ENCODE measurements around the gene CEP112. TPM values are rescaled to one million over a fixed set of nuclear protein-coding genes. Genes with fewer than 3 reads are reported as not detected.

Gene CEP112
- total RNA-seq, 1 donor from 2014 or later = 13.9 TPM

DNA sequence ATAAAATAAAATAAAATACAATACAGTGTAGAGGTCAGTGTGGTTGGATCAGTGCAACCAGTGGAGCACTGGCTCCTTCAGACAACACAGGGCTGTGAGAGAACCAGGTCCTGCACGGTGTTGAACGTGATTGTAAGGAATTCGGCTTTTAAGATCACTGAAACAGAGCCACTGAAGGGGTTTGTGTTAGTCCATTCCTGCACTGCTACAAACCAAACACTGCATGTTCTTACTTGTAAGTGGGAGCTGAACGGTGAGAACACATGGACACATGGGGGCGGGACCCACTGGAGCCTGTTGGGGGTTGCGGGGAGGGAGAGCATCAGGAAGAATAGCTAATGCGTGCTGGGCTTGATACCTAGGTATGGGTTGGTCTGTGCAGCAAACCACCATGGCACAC is 437.3 kb downstream of the CEP112 start:
- H3K9ac ChIP-seq (ENCODE audit: low read length) = no peak overlapping the region
- H3K27me3 Mint-ChIP-seq (ENCODE audit: low read depth, unreplicated experiment) = no peaks in the 10 kb centered on the region

DNA sequence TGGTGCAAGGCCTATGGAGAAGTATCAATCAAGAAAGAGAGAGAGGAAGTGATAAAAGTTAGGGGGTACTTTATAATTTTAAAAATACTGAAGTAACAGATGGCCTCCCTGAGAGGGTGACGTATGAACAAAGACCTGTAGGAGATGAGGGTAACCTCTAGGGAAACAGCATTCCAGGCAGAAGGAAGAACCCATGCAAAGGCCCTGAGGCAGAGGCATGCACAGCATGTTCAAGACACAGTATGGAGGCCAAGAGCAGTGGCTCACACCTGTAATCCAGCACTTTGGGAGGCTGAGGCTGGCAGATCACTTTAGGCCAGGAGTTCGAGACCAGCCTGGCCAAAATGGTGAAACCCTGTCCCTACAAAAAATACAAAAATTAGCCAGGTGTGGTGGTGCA is 437.9 kb downstream of the CEP112 start:
- TF ChIP-seq, protein P1, sequence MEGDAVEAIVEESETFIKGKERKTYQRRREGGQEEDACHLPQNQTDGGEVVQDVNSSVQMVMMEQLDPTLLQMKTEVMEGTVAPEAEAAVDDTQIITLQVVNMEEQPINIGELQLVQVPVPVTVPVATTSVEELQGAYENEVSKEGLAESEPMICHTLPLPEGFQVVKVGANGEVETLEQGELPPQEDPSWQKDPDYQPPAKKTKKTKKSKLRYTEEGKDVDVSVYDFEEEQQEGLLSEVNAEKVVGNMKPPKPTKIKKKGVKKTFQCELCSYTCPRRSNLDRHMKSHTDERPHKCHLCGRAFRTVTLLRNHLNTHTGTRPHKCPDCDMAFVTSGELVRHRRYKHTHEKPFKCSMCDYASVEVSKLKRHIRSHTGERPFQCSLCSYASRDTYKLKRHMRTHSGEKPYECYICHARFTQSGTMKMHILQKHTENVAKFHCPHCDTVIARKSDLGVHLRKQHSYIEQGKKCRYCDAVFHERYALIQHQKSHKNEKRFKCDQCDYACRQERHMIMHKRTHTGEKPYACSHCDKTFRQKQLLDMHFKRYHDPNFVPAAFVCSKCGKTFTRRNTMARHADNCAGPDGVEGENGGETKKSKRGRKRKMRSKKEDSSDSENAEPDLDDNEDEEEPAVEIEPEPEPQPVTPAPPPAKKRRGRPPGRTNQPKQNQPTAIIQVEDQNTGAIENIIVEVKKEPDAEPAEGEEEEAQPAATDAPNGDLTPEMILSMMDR (IDR thresholded peaks at IDR 0.05; ENCODE audit: insufficient read depth, low read depth, low read length) = no peak
- no peak for TF ChIP-seq EZH2 (IDR thresholded peaks at IDR 0.05; ENCODE audit: insufficient read depth, low read length)
- H3K4me3 Mint-ChIP-seq (ENCODE audit: unreplicated experiment) = no peak overlapping the region
- H3K4me1 ChIP-seq (ENCODE audit: insufficient read depth, low read length) = peaks cover 14% of the 10 kb centered on the region
- no peak overlapping the region for H3K9ac ChIP-seq (ENCODE audit: low read length)
- DNase-seq (ENCODE audit: low read depth) (no peak), FAIRE-seq (no peak)
- H3K9me3 ChIP-seq (ENCODE audit: insufficient read depth, low read depth, low read length) = no peaks in the 10 kb centered on the region
- no peaks in the 10 kb centered on the region for H3K79me2 ChIP-seq (ENCODE audit: insufficient read depth, low read length)
- H3K27ac ChIP-seq (ENCODE audit: low read depth, low read length) = no peak overlapping the region
- H3K9me3 Mint-ChIP-seq (ENCODE audit: unreplicated experiment) = no peaks in the 10 kb centered on the region
- no peaks in the 10 kb centered on the region for H3K36me3 Mint-ChIP-seq (ENCODE audit: low read depth, unreplicated experiment)
- H2AFZ ChIP-seq (ENCODE audit: low read depth, low read length) = no peak overlapping the region
- H3K27ac Mint-ChIP-seq (ENCODE audit: unreplicated experiment) = no peak overlapping the region
- H3K27me3 Mint-ChIP-seq (ENCODE audit: low read depth, unreplicated experiment) = no peaks in the 10 kb centered on the region
- H3K4me2 ChIP-seq (ENCODE audit: low read length) = no peak overlapping the region
- no peaks in the 10 kb centered on the region for H4K20me1 ChIP-seq (ENCODE audit: insufficient read depth, low read length)
- H3K4me3 ChIP-seq (ENCODE audit: insufficient read depth, low read depth, low read length) = no peak overlapping the region
- H3K27me3 ChIP-seq (ENCODE audit: insufficient read depth, low read length) = no peaks in the 10 kb centered on the region
- H3K36me3 ChIP-seq (ENCODE audit: insufficient read depth, low read length) = no peaks in the 10 kb centered on the region
- peaks cover 14% of the 10 kb centered on the region for H3K4me1 Mint-ChIP-seq (ENCODE audit: low read depth, unreplicated experiment)

More for the DNA sequence above, 437.3 kb downstream of the CEP112 start:
- DNase-seq (ENCODE audit: low read depth) (no peak), FAIRE-seq (no peak)
- H3K4me3 ChIP-seq (ENCODE audit: insufficient read depth, low read depth, low read length) = no peak overlapping the region
- peaks cover 14% of the 10 kb centered on the region for H3K4me1 Mint-ChIP-seq (ENCODE audit: low read depth, unreplicated experiment)
- H4K20me1 ChIP-seq (ENCODE audit: insufficient read depth, low read length) = no peaks in the 10 kb centered on the region
- H3K9me3 ChIP-seq (ENCODE audit: insufficient read depth, low read depth, low read length) = no peaks in the 10 kb centered on the region
- H3K9me3 Mint-ChIP-seq (ENCODE audit: unreplicated experiment) = no peaks in the 10 kb centered on the region
- no peak overlapping the region for H3K27ac Mint-ChIP-seq (ENCODE audit: unreplicated experiment)
- no peak overlapping the region for H3K4me2 ChIP-seq (ENCODE audit: low read length)
- H3K4me1 ChIP-seq (ENCODE audit: insufficient read depth, low read length) = peaks cover 14% of the 10 kb centered on the region
- no peak overlapping the region for H2AFZ ChIP-seq (ENCODE audit: low read depth, low read length)
- TF ChIP-seq, protein P1 (IDR thresholded peaks at IDR 0.05; ENCODE audit: insufficient read depth, low read depth, low read length) = no peak
- no peak for TF ChIP-seq EZH2 (IDR thresholded peaks at IDR 0.05; ENCODE audit: insufficient read depth, low read length)
- H3K79me2 ChIP-seq (ENCODE audit: insufficient read depth, low read length) = no peaks in the 10 kb centered on the region
- H3K36me3 ChIP-seq (ENCODE audit: insufficient read depth, low read length) = no peaks in the 10 kb centered on the region
- no peak overlapping the region for H3K27ac ChIP-seq (ENCODE audit: low read depth, low read length)
- no peak overlapping the region for H3K4me3 Mint-ChIP-seq (ENCODE audit: unreplicated experiment)
- no peaks in the 10 kb centered on the region for H3K36me3 Mint-ChIP-seq (ENCODE audit: low read depth, unreplicated experiment)
- H3K27me3 ChIP-seq (ENCODE audit: insufficient read depth, low read length) = no peaks in the 10 kb centered on the region

DNA sequence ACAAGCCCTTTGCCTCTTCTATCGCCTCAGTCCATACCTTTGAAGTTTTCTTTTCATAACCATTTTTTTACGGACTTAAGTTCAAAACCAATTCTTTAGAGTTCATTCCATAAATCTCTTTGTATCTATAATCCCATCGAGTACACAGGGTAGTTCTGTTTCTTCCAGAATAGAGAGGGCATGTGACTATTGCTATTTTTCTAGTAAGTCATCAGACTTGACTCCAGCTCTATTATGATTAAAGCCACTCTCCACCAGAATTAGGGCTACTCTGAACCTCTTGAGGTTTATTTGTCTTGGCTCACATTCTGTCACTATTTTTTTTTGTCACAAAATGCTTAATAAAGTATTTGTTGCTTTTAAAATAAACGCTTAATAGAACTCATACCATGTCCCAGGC is 438.6 kb downstream of the CEP112 start:
- H3K4me1 ChIP-seq (ENCODE audit: insufficient read depth, low read length) = peaks cover 14% of the 10 kb centered on the region
- no peaks in the 10 kb centered on the region for H3K9me3 Mint-ChIP-seq (ENCODE audit: unreplicated experiment)
- H3K27ac Mint-ChIP-seq (ENCODE audit: unreplicated experiment) = no peak overlapping the region
- H3K4me1 Mint-ChIP-seq (ENCODE audit: low read depth, unreplicated experiment) = peaks cover 19% of the 10 kb centered on the region
- no peak overlapping the region for H3K9ac ChIP-seq (ENCODE audit: low read length)
- no peaks in the 10 kb centered on the region for H3K36me3 ChIP-seq (ENCODE audit: insufficient read depth, low read length)
- DNase-seq (ENCODE audit: low read depth) (no peak), FAIRE-seq (no peak)
- H3K4me2 ChIP-seq (ENCODE audit: low read length) = no peak overlapping the region
- TF ChIP-seq EZH2 (IDR thresholded peaks at IDR 0.05; ENCODE audit: insufficient read depth, low read length) = no peak
- TF ChIP-seq, protein P1 (IDR thresholded peaks at IDR 0.05; ENCODE audit: insufficient read depth, low read depth, low read length) = no peak
- no peak overlapping the region for H3K27ac ChIP-seq (ENCODE audit: low read depth, low read length)
- no peaks in the 10 kb centered on the region for H3K79me2 ChIP-seq (ENCODE audit: insufficient read depth, low read length)
- no peak overlapping the region for H3K4me3 Mint-ChIP-seq (ENCODE audit: unreplicated experiment)
- H3K27me3 ChIP-seq (ENCODE audit: insufficient read depth, low read length) = no peaks in the 10 kb centered on the region
- no peaks in the 10 kb centered on the region for H3K36me3 Mint-ChIP-seq (ENCODE audit: low read depth, unreplicated experiment)
- H3K27me3 Mint-ChIP-seq (ENCODE audit: low read depth, unreplicated experiment) = no peaks in the 10 kb centered on the region
- no peaks in the 10 kb centered on the region for H3K9me3 ChIP-seq (ENCODE audit: insufficient read depth, low read depth, low read length)
- H3K4me3 ChIP-seq (ENCODE audit: insufficient read depth, low read depth, low read length) = no peak overlapping the region
- no peak overlapping the region for H2AFZ ChIP-seq (ENCODE audit: low read depth, low read length)
- H4K20me1 ChIP-seq (ENCODE audit: insufficient read depth, low read length) = no peaks in the 10 kb centered on the region

All from astrocyte (in vitro differentiated cells and primary cell).